Measurements from ENCODE around the gene TMX4.

The TMX4 gene

DNA sequence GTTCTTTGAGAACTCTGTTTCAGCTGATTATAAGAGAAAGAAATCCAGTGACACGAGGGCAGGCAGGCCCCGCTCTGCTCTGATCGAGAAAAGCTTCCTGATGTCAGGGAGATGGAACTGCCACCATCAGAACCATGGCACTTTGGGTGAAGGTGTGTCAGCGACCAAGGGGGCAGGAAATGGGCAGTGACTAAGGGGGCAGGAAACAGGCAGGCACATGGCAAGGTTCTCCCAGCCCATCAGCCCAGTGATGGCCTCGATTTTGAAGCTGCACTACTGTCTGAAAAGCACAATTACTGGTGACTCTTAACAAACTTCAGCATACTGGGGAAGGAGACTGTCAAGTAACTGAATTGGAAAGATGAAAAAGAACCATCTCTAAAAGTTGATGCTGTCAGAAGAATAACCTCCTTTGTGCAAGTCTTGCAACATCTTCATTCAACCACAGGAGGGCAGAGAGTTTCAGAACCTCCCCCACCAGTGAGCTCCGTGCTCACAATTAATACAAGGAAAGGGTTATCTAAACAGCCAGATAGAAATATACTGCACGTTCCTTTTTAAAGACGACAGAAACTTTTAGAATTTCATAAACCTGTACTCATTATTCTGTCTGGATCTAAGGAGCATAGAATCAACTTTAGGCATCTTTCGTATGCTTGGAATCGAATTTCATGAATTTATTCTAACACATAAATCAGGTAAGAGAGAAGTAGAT is 39.1 kb downstream of the TMX4 start:
- peak; percentile 53 for DNase-seq (ENCODE audit: low spot score)
- H3K27ac ChIP-seq: no peak overlapping the region
- TF ChIP-seq CTCF (conservative IDR thresholded peaks at IDR 0.05; ENCODE audit: low read depth): peak; percentile 50
- CTCF ChIA-PET: interaction anchor here (0.6 to 1.9 kb wide), 4 partner anchors 8 to 741 kb away, joined by 3 to 9 read pairs (median 4); no protein-coding TSS in a partner anchor
- POLR2A ChIA-PET (ENCODE audit: low non-redundant PET): no interaction called here

DNA sequence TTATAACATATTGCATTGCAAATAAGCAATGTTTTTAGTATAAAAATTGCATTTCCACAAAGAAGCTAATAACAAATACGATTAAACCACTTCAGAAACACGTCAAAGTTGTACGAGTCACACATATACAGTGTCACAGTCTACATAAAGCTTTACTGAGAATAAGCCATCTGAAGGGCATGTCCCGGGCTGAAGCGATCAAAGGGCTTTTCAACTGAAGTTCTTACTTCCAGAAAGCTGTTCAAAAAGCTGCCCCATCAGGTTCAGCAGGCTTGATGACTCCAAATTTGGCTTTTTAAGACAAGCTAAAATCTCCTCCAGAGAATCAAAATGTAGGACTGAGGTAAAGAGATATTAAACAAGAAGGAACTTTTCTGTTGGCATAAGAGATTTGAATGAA is 41.9 kb downstream of the TMX4 start:
- H3K27ac ChIP-seq: no peak overlapping the region
- CTCF ChIA-PET: interaction anchor here (0.6 kb wide), 1 partner anchor 176 kb away, joined by 3 read pairs; no protein-coding TSS in a partner anchor
- TF ChIP-seq CTCF (conservative IDR thresholded peaks at IDR 0.05; ENCODE audit: low read depth): no peak
- POLR2A ChIA-PET (ENCODE audit: low non-redundant PET): no interaction called here
- DNase-seq (ENCODE audit: low spot score): no peak

DNA sequence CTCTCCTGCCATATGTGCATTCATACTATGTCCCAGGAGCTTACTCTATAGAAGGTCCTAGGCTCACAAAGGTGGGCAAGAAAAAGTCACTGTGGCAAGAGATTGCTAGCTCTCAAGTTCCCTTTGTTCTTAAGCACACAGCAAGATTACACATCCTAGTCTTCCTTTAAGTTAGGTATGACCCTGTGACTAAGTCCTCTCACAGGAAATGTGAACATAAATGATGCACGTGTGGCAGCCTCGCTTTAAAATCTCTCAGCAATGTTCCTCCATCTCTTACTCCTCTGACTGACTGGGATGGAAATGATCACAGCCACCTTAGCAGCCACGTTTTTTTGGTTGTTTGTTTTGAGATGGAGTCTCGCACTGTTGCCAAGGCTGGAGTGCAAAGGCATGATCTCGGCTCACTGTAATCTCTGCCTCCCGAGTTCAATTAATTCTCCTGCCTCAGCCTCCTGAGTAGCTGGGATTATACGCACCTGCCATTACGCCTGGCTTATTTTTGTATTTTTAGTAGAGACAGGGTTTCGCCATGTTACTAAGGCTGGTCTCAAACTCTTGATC is 43.6 kb downstream of the TMX4 start:
- CTCF ChIA-PET: no interaction called here
- POLR2A ChIA-PET (ENCODE audit: low non-redundant PET): no interaction called here
- H3K27ac ChIP-seq: no peak overlapping the region
- TF ChIP-seq CTCF (conservative IDR thresholded peaks at IDR 0.05; ENCODE audit: low read depth): no peak
- DNase-seq (ENCODE audit: low spot score): no peak

- no peak for DNase-seq (ENCODE audit: low spot score)
- ChIA-PET POLR2A (ENCODE audit: low non-redundant PET) (no interaction called here), CTCF (interaction anchor here (0.5 kb wide), 1 partner anchor 63 kb away, joined by 8 read pairs; no protein-coding TSS in a partner anchor)
- no peak overlapping the region for H3K27ac ChIP-seq
- no peak for TF ChIP-seq CTCF (conservative IDR thresholded peaks at IDR 0.05; ENCODE audit: low read depth)
These were observed 44.7 kb downstream of the TMX4 start for GRCh38 chr20:7974785-7975435.

- ChIA-PET POLR2A (ENCODE audit: low non-redundant PET) (no interaction called here), CTCF (interaction anchor here (0.6 to 1.0 kb wide), 2 partner anchors 9 to 11 kb away, joined by 3 to 4 read pairs; no protein-coding TSS in a partner anchor)
- no peak for DNase-seq (ENCODE audit: low spot score)
- H3K27ac ChIP-seq: no peak overlapping the region
- no peak for TF ChIP-seq CTCF (conservative IDR thresholded peaks at IDR 0.05; ENCODE audit: low read depth)
These were observed 47.9 kb downstream of the TMX4 start for GRCh38 chr20:7971536-7972280.

GRCh38 chr20:7967199-7967844 is 52.2 kb downstream of the TMX4 start:
- no peak for DNase-seq (ENCODE audit: low spot score)

More at GRCh38 chr20:7967199-7967844, 52.2 kb downstream of the TMX4 start:
- TF ChIP-seq CTCF (conservative IDR thresholded peaks at IDR 0.05; ENCODE audit: low read depth): no peak
- CTCF ChIA-PET: interaction anchor here (0.7 kb wide), 1 partner anchor 844 kb away, joined by 6 read pairs; no protein-coding TSS in a partner anchor
- POLR2A ChIA-PET (ENCODE audit: low non-redundant PET): no interaction called here
- H3K27ac ChIP-seq: no peak overlapping the region
